ENCODE results near the gene TSC2. TPM values are rescaled to one million over a fixed set of nuclear protein-coding genes. Genes with fewer than 3 reads are reported as not detected.

Gene TSC2
- total RNA-seq, 4 donors from 2014 or later = 101 to 148 (median 109) TPM

GRCh38 chr16:2092256-2092620 is 44.5 kb downstream of the TSC2 start:
- no peak for DNase-seq
- 85 to 91% methylated on average over 10 to 15 of the region's 16 CpGs for WGBS, 2 donors
- TF ChIP-seq CTCF (IDR thresholded peaks at IDR 0.05) = no peak
- TF ChIP-seq POLR2A (IDR thresholded peaks at IDR 0.05) = no peak
- no peak overlapping the region for H3K4me3 ChIP-seq (replicated peaks in 1 of 3)
- intact Hi-C loops (cut with DNase I) = no loop called here
- no peak overlapping the region for H3K27ac ChIP-seq
- peaks cover 16 to 23% of the 10 kb centered on the region in 2 donors for H3K36me3 ChIP-seq
- no peaks in the 10 kb centered on the region for H3K9me3 ChIP-seq
- peaks cover 33 to 34% of the 10 kb centered on the region in 2 donors for H3K4me1 ChIP-seq
- H3K27me3 ChIP-seq = no peaks in the 10 kb centered on the region

- no peak overlapping the region for H3K27ac ChIP-seq
- intact Hi-C loops (cut with DNase I) = no loop called here
Measured at GRCh38 chr16:2092866-2093265, 45.1 kb downstream of the TSC2 start.

GRCh38 chr16:2093793-2094192 is 46.0 kb downstream of the TSC2 start:
- intact Hi-C loops (cut with DNase I) = no loop called here
- Histone ChIP-seq H3K4me3 (replicated peaks in 1 of 3) (no peak overlapping the region), H3K27me3 (no peaks in the 10 kb centered on the region), H3K36me3 (peaks cover 7 to 14% of the 10 kb centered on the region in 2 donors), H3K27ac (no peak overlapping the region), H3K4me1 (peaks cover 38 to 39% of the 10 kb centered on the region in 2 donors), H3K9me3 (no peaks in the 10 kb centered on the region)
- WGBS, 2 donors = 97 to 100% methylated on average over 3 to 9 of the region's 15 CpGs
- no peak for DNase-seq
- TF ChIP-seq POLR2A (IDR thresholded peaks at IDR 0.05) (no peak), CTCF (IDR thresholded peaks at IDR 0.05) (no peak)

More at GRCh38 chr16:2092866-2093265, 45.1 kb downstream of the TSC2 start:
- H3K4me3 ChIP-seq (replicated peaks in 1 of 3) = no peak overlapping the region
- no peak for TF ChIP-seq CTCF (IDR thresholded peaks at IDR 0.05)
- no peak for TF ChIP-seq POLR2A (IDR thresholded peaks at IDR 0.05)
- H3K27me3 ChIP-seq = no peaks in the 10 kb centered on the region
- H3K4me1 ChIP-seq = peaks cover 38 to 39% of the 10 kb centered on the region in 2 donors
- peaks cover 11 to 23% of the 10 kb centered on the region in 2 donors for H3K36me3 ChIP-seq
- no peak for DNase-seq
- no peaks in the 10 kb centered on the region for H3K9me3 ChIP-seq
- 93 to 95% methylated on average over 9 to 11 of the region's 13 CpGs for WGBS, 2 donors

GRCh38 chr16:2095315-2095853 is 47.6 kb downstream of the TSC2 start:
- DNase-seq = no peak
- H3K36me3 ChIP-seq = peaks cover 7 to 12% of the 10 kb centered on the region in 2 donors
- H3K4me3 ChIP-seq (replicated peaks in 1 of 3) = no peak overlapping the region
- intact Hi-C loops (cut with DNase I) = no loop called here
- no peaks in the 10 kb centered on the region for H3K9me3 ChIP-seq
- TF ChIP-seq CTCF (IDR thresholded peaks at IDR 0.05) = no peak
- no peaks in the 10 kb centered on the region for H3K27me3 ChIP-seq
- H3K4me1 ChIP-seq = peaks cover 34% of the 10 kb centered on the region in 2 donors
- 93 to 94% methylated on average over 26 of the region's 26 CpGs for WGBS, 2 donors
- peak overlapping the region; percentile 47 to 86 (median 60) for H3K27ac ChIP-seq

- TF ChIP-seq CTCF (IDR thresholded peaks at IDR 0.05) (no peak), POLR2A (IDR thresholded peaks at IDR 0.05) (no peak)
- Histone ChIP-seq H3K27ac (peak overlapping the region; percentile 60 to 86 (median 74)), H3K4me3 (replicated peaks in 1 of 3) (no peak overlapping the region), H3K27me3 (no peaks in the 10 kb centered on the region), H3K4me1 (peaks cover 29 to 31% of the 10 kb centered on the region in 2 donors), H3K9me3 (no peaks in the 10 kb centered on the region), H3K36me3 (peaks cover 7 to 12% of the 10 kb centered on the region in 2 donors)
- DNase-seq = peak; percentile 77 to 80
- WGBS, 2 donors = 84 to 85% methylated on average over 23 of the region's 23 CpGs
- intact Hi-C loops (cut with DNase I) = no loop called here
Measured at GRCh38 chr16:2095918-2096582, 48.3 kb downstream of the TSC2 start.
